HepG2 (cell line): Measurements from ENCODE around the gene GSDMA. TPM values are rescaled to one million over a fixed set of nuclear protein-coding genes. Genes with fewer than 3 reads are reported as not detected.

Experiments
- ADNP ChIP-seq: sonication (generic); formaldehyde crosslinking; IDR thresholded peaks from 2 replicates; pipeline ENCODE4 v1.4.0; 2020; ENCODE audit warnings: missing genetic modification reagents
- ATF5 ChIP-seq: sonication (generic); formaldehyde crosslinking; IDR thresholded peaks from 2 replicates; pipeline ENCODE4 v1.4.0; 2020; ENCODE audit warnings: mild to moderate bottlenecking, low read depth, missing genetic modification reagents
- CEBPZ ChIP-seq: IDR thresholded peaks from 2 replicates; pipeline ENCODE4 v1.6.1; 2012; ENCODE audit warnings: low read length, improper control_type of control experiment
- CREBL2 ChIP-seq: sonication (generic); formaldehyde crosslinking; IDR thresholded peaks from 2 replicates; pipeline ENCODE4 v1.8.1; 2023; ENCODE audit warnings: missing genetic modification reagents, mild to moderate bottlenecking, borderline replicate concordance
- EED ChIP-seq: sonication (generic); formaldehyde crosslinking; IDR thresholded peaks from 2 replicates; pipeline ENCODE4 v1.5.0; 2020; ENCODE audit warnings: mild to moderate bottlenecking, missing genetic modification reagents
- MAFK ChIP-seq, 2 experiments: IDR thresholded peaks in 1 of 2; conservative IDR thresholded peaks in 1 of 2; 2 replicates each; pipeline ENCODE4 v1.6.1; 2011; ENCODE audit warnings: improper control_type of control experiment in 2 of 2, low read length in 2 of 2
- NCOA1 ChIP-seq: sonication (generic); formaldehyde crosslinking; IDR thresholded peaks from 2 replicates; pipeline ENCODE4 v1.9.0; 2021; ENCODE audit warnings: missing genetic modification reagents
- NFE2L1 ChIP-seq: sonication (generic); formaldehyde crosslinking; IDR thresholded peaks from 2 replicates; pipeline ENCODE4 v1.4.0; 2020; ENCODE audit warnings: missing genetic modification reagents, mild to moderate bottlenecking, borderline replicate concordance
- PHF20 ChIP-seq: sonication (generic); formaldehyde crosslinking; IDR thresholded peaks from 2 replicates; pipeline ENCODE4 v1.5.0; 2020; ENCODE audit warnings: mild to moderate bottlenecking, missing genetic modification reagents
- PLRG1 ChIP-seq: fragments of 450-650 bp; conservative IDR thresholded peaks from 2 replicates; pipeline ENCODE4 v1.6.1; 2016
- POLR2AphosphoS5 ChIP-seq: IDR thresholded peaks from 2 replicates; pipeline ENCODE4 v1.6.1; 2012; ENCODE audit warnings: low read depth, low read length
- SUZ12 ChIP-seq: fragments of 150-350 bp; IDR thresholded peaks from 2 replicates; pipeline ENCODE4 v1.6.1; 2014; ENCODE audit warnings: low read depth, low read length
- ZC3H4 ChIP-seq: sonication (generic); formaldehyde crosslinking; IDR thresholded peaks from 2 replicates; pipeline ENCODE4 v1.4.0; 2020; ENCODE audit warnings: missing genetic modification reagents, borderline replicate concordance
- ZFY ChIP-seq: sonication (generic); formaldehyde crosslinking; IDR thresholded peaks from 2 replicates; pipeline ENCODE4 v1.4.0; 2020; ENCODE audit warnings: missing genetic modification reagents
- ZNF281 ChIP-seq: sonication (generic); formaldehyde crosslinking; IDR thresholded peaks from 2 replicates; pipeline ENCODE4 v1.4.0; 2020; ENCODE audit warnings: missing genetic modification reagents, borderline replicate concordance
- ZNF354B ChIP-seq: sonication (generic); formaldehyde crosslinking; IDR thresholded peaks from 2 replicates; pipeline ENCODE4 v1.8.0; 2022; ENCODE audit warnings: mild to moderate bottlenecking, missing genetic modification reagents
- ZNF367 ChIP-seq: sonication (generic); formaldehyde crosslinking; IDR thresholded peaks from 2 replicates; pipeline ENCODE4 v1.4.0; 2020; ENCODE audit warnings: missing genetic modification reagents, borderline replicate concordance
- ZNF460 ChIP-seq: sonication (generic); formaldehyde crosslinking; IDR thresholded peaks from 2 replicates; pipeline ENCODE4 v1.5.1; 2020; ENCODE audit warnings: missing genetic modification reagents, mild to moderate bottlenecking, borderline replicate concordance
- ZNF547 ChIP-seq: sonication (generic); formaldehyde crosslinking; IDR thresholded peaks from 2 replicates; pipeline ENCODE4 v1.5.1; 2020; ENCODE audit warnings: mild to moderate bottlenecking, missing genetic modification reagents
- ZNF567 ChIP-seq: sonication (generic); formaldehyde crosslinking; IDR thresholded peaks from 2 replicates; pipeline ENCODE4 v1.8.1; 2023; ENCODE audit warnings: mild to moderate bottlenecking, missing genetic modification reagents, borderline replicate concordance
- ZNF709 ChIP-seq: sonication (generic); formaldehyde crosslinking; IDR thresholded peaks from 2 replicates; pipeline ENCODE4 v1.5.0; 2020; ENCODE audit warnings: mild to moderate bottlenecking, missing genetic modification reagents
- ZNF772 ChIP-seq: sonication (generic); formaldehyde crosslinking; IDR thresholded peaks from 2 replicates; pipeline ENCODE4 v1.5.0; 2020; ENCODE audit warnings: mild to moderate bottlenecking, missing genetic modification reagents
- ZNF773 ChIP-seq: sonication (generic); formaldehyde crosslinking; IDR thresholded peaks from 2 replicates; pipeline ENCODE4 v1.4.0; 2020; ENCODE audit warnings: missing genetic modification reagents, borderline replicate concordance
- ZNF891 ChIP-seq: sonication (generic); formaldehyde crosslinking; IDR thresholded peaks from 2 replicates; pipeline ENCODE4 v1.5.0; 2020; ENCODE audit warnings: mild to moderate bottlenecking, missing genetic modification reagents
- polyA plus RNA-seq, 8 experiments: library from polyadenylated mRNA; depleted of rRNA in 3 of 8; stranded (reverse) in 7 of 8; unstranded in 1 of 8; fragments of >200 nt; fragmentation: Illumina TruSeq in 4 of 8; extraction: Trizol in 4 of 8; gene quantifications; 2 replicates each; pipeline versions ENCODE4 v1.2.1 to v1.2.3, GENCODE V29; 2011 to 2016; ENCODE audit warnings: low read depth in 4 of 8, missing spikeins in 1 of 8, mixed read lengths in 1 of 8; ENCODE audit not compliant: insufficient read depth in 1 of 8
- total RNA-seq, 5 experiments: library from RNA; depleted of rRNA; stranded (reverse); fragments of >200 nt; fragmentation: Illumina TruSeq; extraction: Trizol; gene quantifications; 2 replicates each; pipeline ENCODE4 v1.2.3, GENCODE V29; 2016; ENCODE audit warnings: low read depth in 1 of 5

The GSDMA gene
- total and polyA plus RNA-seq, 2 of the 13 experiments (the other 11 are each of a cell fraction or from before 2014, with no cell fraction given): not detected

GRCh38 chr17:39927929-39928857, 34.6 kb upstream of the GSDMA start (continued):
- TF ChIP-seq CEBPZ: no peak
- no peak; the same call in 1 of the 2 replicates for TF ChIP-seq POLR2AphosphoS5
- TF ChIP-seq SUZ12: no peak
- TF ChIP-seq ZNF367 (CRISPR knock-in tag): no peak
- TF ChIP-seq ZC3H4 (CRISPR knock-in tag): no peak
- no peak for TF ChIP-seq ZNF281 (CRISPR knock-in tag)
- no peak for TF ChIP-seq PHF20
- no peak; the same call in 1 of the 2 replicates for TF ChIP-seq ZNF772 (CRISPR knock-in tag)
- peak; percentile 66; the same call in 1 of the 2 replicates for TF ChIP-seq ZNF567 (CRISPR knock-in tag)
- no peak for TF ChIP-seq ADNP (CRISPR knock-in tag)
- no peak for TF ChIP-seq ZNF773
- TF ChIP-seq ATF5 (CRISPR knock-in tag): 0 out of 2 replicates have a peak, but pooled peaks have one; percentile 26
- no peak for TF ChIP-seq ZNF460
- no peak for TF ChIP-seq NFE2L1
- no peak for TF ChIP-seq PLRG1
- no peak for TF ChIP-seq CREBL2 (CRISPR knock-in tag)
- TF ChIP-seq ZNF547 (CRISPR knock-in tag): no peak
- no peak for TF ChIP-seq ZNF354B (CRISPR knock-in tag)
- TF ChIP-seq MAFK (conservative IDR thresholded peaks at IDR 0.05 in 1 of 2, IDR thresholded peaks at IDR 0.05 in 1 of 2; ENCODE audit: low read length in 2 of 2): no peak
- TF ChIP-seq NCOA1 (CRISPR knock-in tag): no peak
- no peak for TF ChIP-seq ZNF709 (CRISPR knock-in tag)
- no peak; the same call in 1 of the 2 replicates for TF ChIP-seq EED
- peak; percentile 66 for TF ChIP-seq ZFY (CRISPR knock-in tag)
- TF ChIP-seq ZNF891 (CRISPR knock-in tag): no peak; the same call in 1 of the 2 replicates
